ES-I3 (cell line): Measurements from ENCODE around the gene HSD17B3.
"Not testable (repeated sequence)": the region's sequence is repeated elsewhere in the genome, so short reads cannot be mapped to it uniquely, and the experiment has no call there.

Experiments used
- H3K36me3 ChIP-seq: 2 replicates; pipeline ENCODE4 v1.6.1; 2013; ENCODE audit warnings: mild to moderate bottlenecking, low read length, control low read depth, moderate library complexity; ENCODE audit not compliant: insufficient read depth
- H3K4me1 ChIP-seq: 2 replicates; pipeline ENCODE4 v1.6.1; 2013; ENCODE audit warnings: mild to moderate bottlenecking, control low read depth, low read length; ENCODE audit not compliant: insufficient read depth
- H3K9ac ChIP-seq: 2 replicates; pipeline ENCODE4 v1.6.1; 2013; ENCODE audit warnings: low read depth, mild to moderate bottlenecking, low read length, moderate library complexity
- H3K9me3 ChIP-seq: 2 replicates; pipeline ENCODE4 v1.6.1; 2013; ENCODE audit warnings: mild to moderate bottlenecking, low read length, moderate library complexity; ENCODE audit not compliant: control insufficient read depth, insufficient read depth

HSD17B3 gene

DNA sequence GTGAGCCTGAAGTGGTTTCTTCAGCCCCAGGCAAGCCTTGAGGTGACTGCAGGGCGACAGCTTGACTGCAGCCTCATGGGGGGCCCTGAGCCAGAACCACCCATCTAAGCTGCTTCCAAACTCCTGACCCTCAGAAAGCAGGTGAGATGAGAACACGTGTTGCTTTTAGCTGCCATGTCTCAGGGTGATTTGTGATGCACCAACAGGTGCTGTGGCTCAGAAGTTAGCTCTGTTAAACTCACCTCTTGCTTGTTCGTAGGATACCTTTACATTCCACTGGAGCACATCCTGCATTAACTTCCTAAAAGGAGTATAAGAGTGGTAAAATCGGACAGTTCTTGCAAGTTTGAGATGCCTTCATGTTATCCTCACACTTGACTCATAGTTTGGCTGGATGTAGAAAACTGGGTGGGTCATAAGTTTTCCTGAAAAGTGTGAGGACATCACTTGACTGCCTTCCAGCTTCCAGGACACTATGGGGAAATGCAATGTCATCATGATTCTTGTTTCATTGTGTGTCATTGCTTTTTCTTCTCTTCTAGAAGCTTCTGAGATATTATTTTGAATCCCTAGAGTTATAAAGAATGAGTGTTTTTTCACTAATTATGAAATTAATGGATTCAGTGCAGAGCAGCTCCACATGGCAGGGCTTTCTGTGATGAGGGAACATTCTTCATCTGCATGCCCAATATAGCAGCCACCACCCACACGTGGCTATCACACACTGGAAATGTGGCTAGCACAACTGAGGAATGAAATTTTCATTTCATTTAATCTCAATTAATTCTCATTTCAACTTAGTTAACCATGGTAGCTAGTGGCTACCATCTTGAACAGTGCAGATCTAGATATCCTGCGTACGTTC, 92.3 kb downstream of the HSD17B3 start:
- no peaks in the 10 kb centered on the region for H3K36me3 ChIP-seq

DNA sequence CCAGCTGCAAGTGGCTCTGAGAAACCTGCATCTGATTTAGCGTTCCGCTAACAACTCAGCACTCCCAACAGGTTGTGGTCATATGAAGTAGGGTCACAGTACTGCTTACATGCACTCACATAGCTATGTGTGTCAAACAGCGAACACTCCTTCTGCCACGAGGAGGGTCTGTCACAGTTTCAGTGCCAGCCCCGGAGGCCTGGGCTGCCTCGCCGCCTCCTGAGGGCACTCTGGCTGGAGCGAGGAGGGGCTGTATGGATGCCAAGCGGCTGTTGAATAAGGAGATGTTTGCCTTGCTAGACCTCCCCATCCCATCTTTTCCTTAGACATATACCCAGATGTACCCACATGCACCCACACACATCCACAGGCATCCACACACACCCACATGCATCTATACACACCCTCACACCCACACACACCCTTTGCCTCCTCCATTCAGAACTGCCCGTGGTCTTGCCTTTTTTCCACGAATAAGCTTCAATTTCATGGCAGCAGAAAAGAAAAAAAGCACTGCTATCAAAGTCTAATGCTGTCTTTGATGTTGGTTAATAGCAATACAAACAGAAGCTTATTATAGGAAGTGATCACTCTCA, 95.7 kb downstream of the HSD17B3 start:
- no peak overlapping the region for H3K9ac ChIP-seq
- H3K36me3 ChIP-seq = no peaks in the 10 kb centered on the region
- H3K9me3 ChIP-seq = no peaks in the 10 kb centered on the region
- H3K4me1 ChIP-seq = no peaks in the 10 kb centered on the region

More for the DNA sequence above, 92.3 kb downstream of the HSD17B3 start:
- Histone ChIP-seq H3K4me1 (no peaks in the 10 kb centered on the region), H3K9me3 (no peaks in the 10 kb centered on the region), H3K9ac (no peak overlapping the region)

DNA sequence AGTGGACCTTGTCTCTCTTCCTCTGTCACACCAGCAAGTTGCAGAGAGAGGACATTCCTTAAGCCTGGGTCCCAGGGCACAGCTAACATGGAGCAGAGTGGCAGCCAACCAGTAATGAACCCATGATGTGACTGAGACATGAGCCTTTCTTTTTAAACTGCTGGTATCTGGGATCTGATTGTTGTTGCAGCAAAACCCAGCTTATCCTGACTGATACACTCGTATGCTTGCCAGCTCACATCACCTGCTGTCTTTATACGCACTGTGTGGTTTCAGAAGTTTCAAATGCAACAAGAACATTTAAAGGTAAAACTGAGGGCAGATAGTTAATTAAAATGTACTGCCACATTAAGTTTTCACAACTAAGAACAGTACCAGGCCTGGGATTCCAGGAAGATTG, 97.1 kb downstream of the HSD17B3 start:
- Histone ChIP-seq H3K9me3 (no peaks in the 10 kb centered on the region), H3K4me1 (no peaks in the 10 kb centered on the region), H3K36me3 (no peaks in the 10 kb centered on the region), H3K9ac (no peak overlapping the region)

DNA sequence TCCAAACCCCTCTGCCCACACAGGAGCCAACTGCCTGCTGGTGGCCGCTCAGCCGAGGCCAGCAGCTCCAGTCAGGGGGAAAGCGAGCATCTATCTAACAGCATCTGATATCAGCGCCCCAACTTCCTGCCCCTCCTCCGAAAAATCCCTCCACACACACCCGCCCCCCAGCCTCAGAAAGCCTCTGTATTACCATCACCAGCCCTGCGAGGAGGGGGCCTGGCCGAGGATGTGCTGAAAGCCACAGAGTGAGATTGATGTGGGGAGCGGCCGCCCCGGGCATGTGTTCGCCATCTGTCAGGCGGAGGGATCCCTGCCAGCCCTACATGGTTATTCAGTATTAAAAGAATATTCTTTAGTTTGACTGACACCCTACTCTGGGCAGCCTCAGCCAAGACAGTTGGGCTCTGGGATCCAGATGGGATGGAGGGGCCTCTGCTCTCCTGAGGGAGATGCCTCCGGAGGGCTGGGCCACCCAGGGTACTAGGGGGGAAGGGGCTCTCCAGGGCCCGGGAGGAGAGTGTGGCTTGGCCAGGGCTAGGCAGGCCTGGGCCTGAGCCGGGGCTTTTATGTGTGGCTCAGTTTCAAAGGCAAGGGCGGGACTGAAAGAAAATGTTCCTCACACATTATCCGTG, 98.0 kb downstream of the HSD17B3 start:
- H3K4me1 ChIP-seq = no peaks in the 10 kb centered on the region
- no peaks in the 10 kb centered on the region for H3K9me3 ChIP-seq
- H3K9ac ChIP-seq = no peak overlapping the region
- H3K36me3 ChIP-seq = no peaks in the 10 kb centered on the region

DNA sequence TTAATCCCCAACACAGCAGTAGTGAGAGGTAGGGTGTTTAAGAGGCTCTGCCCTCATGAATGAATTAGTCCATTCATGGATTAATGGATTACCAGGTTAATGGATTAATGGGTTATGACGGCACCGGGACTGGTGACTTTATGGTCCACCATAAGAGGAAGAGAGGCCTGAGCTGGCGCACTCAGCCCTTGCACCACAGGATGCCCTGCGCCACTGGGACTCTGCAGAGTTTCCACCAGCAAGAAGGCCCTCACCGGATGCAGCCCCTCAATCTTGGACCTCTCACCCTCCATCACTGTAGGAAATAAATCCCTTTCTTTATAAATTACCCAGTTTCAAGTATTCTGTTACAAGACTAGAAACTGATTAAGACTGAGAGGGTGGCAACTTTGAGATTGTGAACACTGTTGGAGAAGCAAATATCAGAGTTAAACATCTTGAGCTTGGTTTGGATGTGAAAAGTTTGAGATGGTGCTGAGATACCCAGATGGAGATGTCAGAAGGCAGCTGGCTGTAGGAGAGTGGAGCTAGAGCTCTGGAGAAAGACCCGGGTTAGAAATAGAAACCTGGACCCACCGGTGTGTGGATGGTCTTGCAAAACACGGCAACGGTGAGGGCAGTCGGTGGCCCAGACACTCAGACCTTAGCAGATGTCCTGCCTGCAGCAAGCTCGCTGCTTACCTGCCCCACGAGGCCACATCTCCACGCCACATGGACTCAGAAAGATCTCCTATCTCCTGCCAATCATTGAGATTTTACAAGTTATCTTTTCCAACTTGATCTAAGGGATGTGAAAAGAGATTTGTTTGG, 98.8 kb downstream of the HSD17B3 start:
- Histone ChIP-seq H3K4me1 (no peaks in the 10 kb centered on the region), H3K9me3 (no peaks in the 10 kb centered on the region), H3K36me3 (no peaks in the 10 kb centered on the region), H3K9ac (no peak overlapping the region)

DNA sequence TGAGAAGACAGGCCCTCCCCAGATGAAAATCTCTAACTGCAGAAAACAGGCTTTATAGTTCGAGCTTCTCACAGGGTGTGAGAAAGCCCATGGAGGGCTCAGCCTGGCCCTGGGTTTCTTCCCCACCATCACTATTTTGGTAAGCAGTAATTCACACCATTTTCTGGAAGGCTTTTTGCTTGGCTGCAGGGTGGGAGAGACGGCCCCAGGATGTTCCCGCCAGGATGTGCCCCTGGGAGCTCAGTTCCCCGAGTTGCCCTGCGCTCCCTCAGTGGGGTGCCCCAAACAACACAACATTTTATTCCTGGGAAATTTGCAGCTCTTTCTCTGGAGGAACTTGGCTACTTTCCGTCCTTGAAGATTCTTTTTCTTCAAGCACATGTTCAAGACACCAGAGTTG, 100.8 kb downstream of the HSD17B3 start:
- Histone ChIP-seq H3K4me1 (no peaks in the 10 kb centered on the region), H3K9me3 (no peaks in the 10 kb centered on the region), H3K36me3 (no peaks in the 10 kb centered on the region), H3K9ac (no peak overlapping the region)

DNA sequence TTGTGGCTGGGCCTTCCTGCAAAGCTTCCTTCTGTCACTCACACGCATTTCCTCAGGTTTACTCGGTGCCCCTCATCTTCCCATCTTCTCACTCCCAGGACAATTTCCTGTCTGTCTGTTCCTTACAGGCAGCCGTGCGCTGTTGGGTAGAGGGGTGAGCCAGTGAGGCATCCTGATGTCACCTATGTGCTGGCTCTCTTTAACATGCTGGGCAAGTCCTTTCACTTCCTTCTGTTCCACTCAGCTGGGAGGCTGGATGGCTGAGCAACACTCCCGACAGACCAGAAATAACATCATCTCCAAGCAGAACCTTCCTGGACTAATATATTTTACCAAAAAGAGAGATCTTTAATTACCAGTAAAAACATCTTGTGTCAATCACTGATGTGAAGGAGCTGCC, 103.0 kb downstream of the HSD17B3 start:
- Histone ChIP-seq H3K9me3 (no peaks in the 10 kb centered on the region), H3K36me3 (no peaks in the 10 kb centered on the region), H3K4me1 (no peaks in the 10 kb centered on the region), H3K9ac (no peak overlapping the region)

DNA sequence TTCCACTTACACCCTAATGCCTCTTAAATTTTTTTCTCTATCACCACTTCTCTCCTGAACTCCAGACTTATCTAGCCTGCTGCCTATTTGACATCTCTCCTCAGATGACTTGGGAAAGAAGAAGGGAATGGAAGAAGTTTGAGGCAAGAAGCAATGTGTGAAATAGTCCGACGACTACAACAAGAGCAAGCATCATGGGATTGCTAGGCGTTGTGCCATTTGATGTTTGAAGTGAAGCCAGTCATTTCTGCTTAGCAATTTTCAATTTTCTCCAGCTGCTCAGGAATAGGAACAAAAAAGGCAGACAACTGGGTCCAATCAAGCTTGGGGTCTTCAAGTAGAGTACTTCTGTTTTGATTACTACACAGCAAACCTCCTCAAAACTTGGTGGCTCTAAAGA, 106.4 kb downstream of the HSD17B3 start:
- Histone ChIP-seq H3K36me3 (no peaks in the 10 kb centered on the region), H3K9me3 (no peaks in the 10 kb centered on the region), H3K4me1 (no peaks in the 10 kb centered on the region), H3K9ac (no peak overlapping the region)

DNA sequence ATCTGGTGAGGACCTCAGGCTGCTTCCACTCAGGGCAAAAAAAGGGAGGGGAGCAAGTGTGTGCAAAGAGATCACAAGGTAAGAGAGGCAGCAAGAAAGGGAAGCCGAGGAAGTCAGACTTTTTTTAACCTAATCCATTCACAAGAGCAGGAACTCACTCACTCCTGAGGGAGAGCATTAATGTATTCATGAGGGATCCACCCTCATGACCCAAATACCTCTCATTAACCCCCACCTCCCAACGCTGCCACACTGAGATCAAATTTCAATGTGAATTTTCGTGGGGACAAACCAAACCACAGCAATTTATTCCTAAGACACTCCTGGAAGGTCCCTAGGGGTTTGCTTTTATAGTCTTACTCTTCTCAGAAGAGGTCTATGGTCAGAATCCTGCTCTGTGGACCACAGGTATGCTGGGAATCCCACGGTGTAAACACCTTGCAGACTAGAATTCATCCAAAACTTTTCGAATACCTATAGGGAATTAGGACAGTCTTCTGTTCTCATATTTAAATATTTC, 108.7 kb downstream of the HSD17B3 start:
- no peak overlapping the region for H3K9ac ChIP-seq
- H3K9me3 ChIP-seq = peaks cover 6% of the 10 kb centered on the region; the same call in 1 of the 2 replicates
- H3K36me3 ChIP-seq = no peaks in the 10 kb centered on the region
- H3K4me1 ChIP-seq = no peaks in the 10 kb centered on the region

DNA sequence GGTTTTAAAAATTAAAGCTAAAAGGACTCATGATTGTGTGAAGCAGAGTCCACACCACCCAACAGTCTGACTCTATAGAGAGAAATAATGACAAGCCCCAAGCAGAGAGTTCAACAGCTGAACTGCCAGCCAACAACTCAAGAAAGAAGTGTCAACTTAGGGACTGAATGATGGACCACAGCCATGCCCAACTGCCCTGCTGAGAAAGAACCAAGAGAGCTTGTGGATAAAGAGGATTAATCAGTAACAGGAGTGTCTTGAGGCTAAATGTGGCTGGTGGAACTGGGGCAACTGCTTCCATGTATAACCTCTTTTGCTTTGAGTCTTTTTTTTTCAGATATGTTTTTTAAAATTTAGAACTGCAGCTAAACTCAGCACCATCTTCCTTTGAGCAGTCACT, 109.3 kb downstream of the HSD17B3 start:
- H3K4me1 ChIP-seq = no peaks in the 10 kb centered on the region
- no peaks in the 10 kb centered on the region for H3K36me3 ChIP-seq
- H3K9ac ChIP-seq = no peak overlapping the region
- H3K9me3 ChIP-seq = peaks cover 6% of the 10 kb centered on the region; the same call in 1 of the 2 replicates

DNA sequence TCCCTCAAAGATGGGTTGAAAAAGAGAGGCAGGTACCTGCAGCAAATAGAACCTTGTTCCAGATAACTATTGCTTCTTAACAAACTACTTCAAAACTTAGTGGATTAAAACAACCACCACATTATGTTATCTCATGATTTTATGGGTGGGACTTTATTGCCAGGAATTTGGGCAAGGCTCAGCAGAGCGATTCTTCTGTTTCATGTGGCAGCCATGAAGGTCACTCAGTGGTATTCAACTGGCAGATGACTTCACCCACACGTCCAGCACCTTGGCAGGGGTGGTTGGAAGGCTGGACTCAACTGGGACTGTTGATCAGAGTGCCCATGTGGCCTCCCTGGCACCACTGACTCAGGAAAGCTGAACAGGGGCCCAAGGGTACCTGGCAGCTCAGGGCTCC, 112.0 kb downstream of the HSD17B3 start:
- Histone ChIP-seq H3K9ac (no peak overlapping the region), H3K9me3 (peaks cover 6% of the 10 kb centered on the region; the same call in 1 of the 2 replicates), H3K36me3 (no peaks in the 10 kb centered on the region), H3K4me1 (peaks cover 12% of the 10 kb centered on the region; the same call in 1 of the 2 replicates)

DNA sequence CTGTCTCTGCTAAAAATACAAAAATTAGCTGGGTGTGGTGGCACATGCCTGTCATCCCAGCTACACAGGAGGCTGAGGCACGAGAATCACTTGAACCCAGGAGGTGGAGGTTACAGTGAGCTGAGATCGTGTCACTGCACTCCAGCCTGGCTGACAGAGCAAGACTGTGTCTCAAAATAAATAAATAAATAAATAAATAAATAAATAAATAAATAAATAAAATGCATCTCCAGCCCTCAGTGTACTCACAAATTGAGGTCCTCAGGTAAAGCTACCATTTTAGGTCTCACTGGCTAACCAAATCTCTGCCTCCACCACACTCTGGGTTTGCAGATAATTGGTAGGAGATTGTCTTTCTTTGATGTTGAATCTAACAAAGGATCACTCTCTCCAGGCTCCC, 112.4 kb downstream of the HSD17B3 start:
- not testable (repeated sequence) for H3K9me3 ChIP-seq, H3K36me3 ChIP-seq, H3K9ac ChIP-seq
- peaks cover 12% of the 10 kb centered on the region; the same call in 1 of the 2 replicates for H3K4me1 ChIP-seq

DNA sequence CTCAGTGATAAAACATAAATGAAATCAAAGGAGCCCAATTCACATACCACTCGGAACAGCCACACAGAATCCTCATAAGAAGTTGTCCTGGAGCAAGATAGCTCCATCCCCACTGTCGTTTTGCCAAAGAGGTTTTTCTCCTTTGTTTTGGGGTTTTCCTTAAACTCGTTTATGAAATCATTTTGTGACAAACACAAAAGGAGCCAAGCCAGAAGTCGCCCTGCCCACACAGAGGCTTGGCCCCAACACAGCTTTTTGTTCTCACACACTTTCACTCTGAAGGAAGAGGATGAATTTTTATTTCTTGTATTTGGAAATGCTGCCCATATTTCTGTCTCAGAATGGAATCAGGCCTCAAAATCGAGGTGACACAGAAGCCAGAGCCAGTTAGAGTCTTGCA, 113.4 kb downstream of the HSD17B3 start:
- no peak overlapping the region for H3K9ac ChIP-seq
- H3K4me1 ChIP-seq = peaks cover 12% of the 10 kb centered on the region; the same call in 1 of the 2 replicates
- no peaks in the 10 kb centered on the region for H3K36me3 ChIP-seq
- H3K9me3 ChIP-seq = peaks cover 6% of the 10 kb centered on the region; the same call in 1 of the 2 replicates

DNA sequence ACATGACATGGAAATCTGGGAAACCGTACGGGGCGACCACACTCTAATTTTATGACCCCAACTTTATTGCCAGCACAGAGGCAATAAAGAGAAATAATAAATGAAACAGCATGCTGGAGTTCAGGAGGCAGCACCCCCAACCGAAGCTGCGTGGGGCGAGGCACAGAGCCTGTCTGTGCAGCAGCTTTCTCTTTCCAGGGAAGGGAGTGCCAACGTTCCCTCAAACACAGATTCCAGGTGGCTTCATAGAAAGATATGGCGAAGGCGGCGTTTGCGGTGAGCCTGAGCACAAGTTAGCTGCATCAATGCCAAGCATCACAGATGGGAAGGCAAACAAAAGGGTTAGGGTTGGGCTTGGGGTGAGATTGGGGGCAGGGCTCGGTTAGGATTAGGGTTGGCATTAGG, 114.8 kb downstream of the HSD17B3 start:
- H3K36me3 ChIP-seq = no peaks in the 10 kb centered on the region
- peaks cover 6% of the 10 kb centered on the region; the same call in 1 of the 2 replicates for H3K9me3 ChIP-seq
- peaks cover 12% of the 10 kb centered on the region; the same call in 1 of the 2 replicates for H3K4me1 ChIP-seq
- H3K9ac ChIP-seq = no peak overlapping the region
